ENCODE measurements around the gene NCKAP1.

DNA sequence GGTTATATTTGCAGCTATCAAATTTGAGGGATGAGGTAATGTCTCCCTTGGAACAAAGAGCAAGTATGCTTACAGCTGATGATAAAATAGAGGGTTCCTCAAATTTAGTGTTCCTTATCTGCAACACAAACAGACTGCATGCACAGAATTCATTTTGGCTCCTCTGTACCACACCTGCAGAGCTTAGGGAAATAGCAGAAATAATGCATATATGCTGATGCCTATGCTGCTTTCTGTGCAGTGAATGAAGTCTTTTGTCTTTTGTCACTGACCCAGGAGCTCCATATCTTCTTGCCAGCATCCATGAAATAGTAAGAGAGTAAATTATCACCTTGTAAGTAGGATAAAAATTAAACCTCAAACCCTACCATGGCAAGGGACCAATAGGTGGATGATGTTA lies 69.8 kb downstream of the NCKAP1 start:
- TF ChIP-seq, protein P1, sequence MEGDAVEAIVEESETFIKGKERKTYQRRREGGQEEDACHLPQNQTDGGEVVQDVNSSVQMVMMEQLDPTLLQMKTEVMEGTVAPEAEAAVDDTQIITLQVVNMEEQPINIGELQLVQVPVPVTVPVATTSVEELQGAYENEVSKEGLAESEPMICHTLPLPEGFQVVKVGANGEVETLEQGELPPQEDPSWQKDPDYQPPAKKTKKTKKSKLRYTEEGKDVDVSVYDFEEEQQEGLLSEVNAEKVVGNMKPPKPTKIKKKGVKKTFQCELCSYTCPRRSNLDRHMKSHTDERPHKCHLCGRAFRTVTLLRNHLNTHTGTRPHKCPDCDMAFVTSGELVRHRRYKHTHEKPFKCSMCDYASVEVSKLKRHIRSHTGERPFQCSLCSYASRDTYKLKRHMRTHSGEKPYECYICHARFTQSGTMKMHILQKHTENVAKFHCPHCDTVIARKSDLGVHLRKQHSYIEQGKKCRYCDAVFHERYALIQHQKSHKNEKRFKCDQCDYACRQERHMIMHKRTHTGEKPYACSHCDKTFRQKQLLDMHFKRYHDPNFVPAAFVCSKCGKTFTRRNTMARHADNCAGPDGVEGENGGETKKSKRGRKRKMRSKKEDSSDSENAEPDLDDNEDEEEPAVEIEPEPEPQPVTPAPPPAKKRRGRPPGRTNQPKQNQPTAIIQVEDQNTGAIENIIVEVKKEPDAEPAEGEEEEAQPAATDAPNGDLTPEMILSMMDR (IDR thresholded peaks at IDR 0.05; ENCODE audit: insufficient read depth, low read length), result no peak
- no peak for TF ChIP-seq POLR2AphosphoS5 (IDR thresholded peaks at IDR 0.05; ENCODE audit: low read depth)
